Esophagus squamous epithelium (tissue), 4 donors: ENCODE results near the gene LMX1B.

Source experiments
- POLR2A ChIP-seq, 4 donors: fragments of 450-650 bp; IDR thresholded peaks; one replicate each; pipeline ENCODE4 v1.6.1; 2017; ENCODE audit warnings: antibody characterized with exemption in 4 of 4, mild to moderate bottlenecking in 4 of 4, moderate library complexity in 3 of 4
- TF ChIP-seq, protein P1 (sequence below), 6 experiments: fragments of 450-650 bp in 4 of 6; fragments of 200-600 bp in 2 of 6; sonication (generic) in 2 of 6; IDR thresholded peaks; one replicate each; pipeline ENCODE4 v1.5.1; 2016 to 2019; ENCODE audit warnings: antibody characterized with exemption in 6 of 6, mild to moderate bottlenecking in 4 of 6, moderate library complexity in 4 of 6

DNA sequence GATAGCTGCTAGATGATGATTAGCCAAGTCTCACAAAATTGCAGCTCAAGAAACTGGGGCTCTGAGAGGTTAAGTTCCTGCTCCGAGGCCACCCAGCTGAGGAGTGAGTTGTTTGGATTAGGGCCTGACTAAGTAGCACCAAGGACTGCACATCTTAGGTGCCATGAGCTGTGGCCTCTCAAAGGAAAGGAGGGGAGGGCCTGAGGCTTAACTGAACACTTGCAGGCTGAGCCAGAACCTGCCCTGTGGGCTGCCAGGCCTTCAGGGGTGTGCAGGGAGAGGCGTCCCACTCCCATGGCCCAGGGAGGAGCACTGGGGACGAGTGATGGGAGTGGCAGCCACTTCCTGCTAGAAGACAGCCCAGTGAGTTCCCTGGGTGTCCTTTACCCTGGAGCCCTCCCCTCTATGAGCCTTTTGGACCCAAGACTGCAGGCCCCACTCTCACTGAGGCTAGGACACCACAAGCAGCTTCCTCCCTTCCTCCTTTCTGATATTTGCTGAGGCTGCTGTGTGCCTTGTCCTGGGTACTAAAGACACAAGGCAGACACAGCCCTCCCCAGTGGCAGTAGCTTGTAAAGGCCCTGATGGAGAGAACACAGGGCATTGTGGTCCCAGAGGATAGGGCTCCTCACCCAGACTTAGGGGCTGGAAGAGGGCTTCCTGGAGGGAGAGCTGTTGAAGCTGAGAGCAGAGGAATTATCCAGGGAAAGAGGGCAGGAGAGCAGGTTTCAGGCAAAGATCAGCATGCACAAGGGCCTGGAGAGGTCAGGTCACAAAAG, 22.1 kb downstream of the LMX1B start:
- no peak for TF ChIP-seq POLR2A (IDR thresholded peaks at IDR 0.05)
- TF ChIP-seq, protein P1, sequence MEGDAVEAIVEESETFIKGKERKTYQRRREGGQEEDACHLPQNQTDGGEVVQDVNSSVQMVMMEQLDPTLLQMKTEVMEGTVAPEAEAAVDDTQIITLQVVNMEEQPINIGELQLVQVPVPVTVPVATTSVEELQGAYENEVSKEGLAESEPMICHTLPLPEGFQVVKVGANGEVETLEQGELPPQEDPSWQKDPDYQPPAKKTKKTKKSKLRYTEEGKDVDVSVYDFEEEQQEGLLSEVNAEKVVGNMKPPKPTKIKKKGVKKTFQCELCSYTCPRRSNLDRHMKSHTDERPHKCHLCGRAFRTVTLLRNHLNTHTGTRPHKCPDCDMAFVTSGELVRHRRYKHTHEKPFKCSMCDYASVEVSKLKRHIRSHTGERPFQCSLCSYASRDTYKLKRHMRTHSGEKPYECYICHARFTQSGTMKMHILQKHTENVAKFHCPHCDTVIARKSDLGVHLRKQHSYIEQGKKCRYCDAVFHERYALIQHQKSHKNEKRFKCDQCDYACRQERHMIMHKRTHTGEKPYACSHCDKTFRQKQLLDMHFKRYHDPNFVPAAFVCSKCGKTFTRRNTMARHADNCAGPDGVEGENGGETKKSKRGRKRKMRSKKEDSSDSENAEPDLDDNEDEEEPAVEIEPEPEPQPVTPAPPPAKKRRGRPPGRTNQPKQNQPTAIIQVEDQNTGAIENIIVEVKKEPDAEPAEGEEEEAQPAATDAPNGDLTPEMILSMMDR (IDR thresholded peaks at IDR 0.05): no peak
